Liver (tissue), 9 donors: Measurements from ENCODE around the gene MBP. TPM values are rescaled to one million over a fixed set of nuclear protein-coding genes. Genes with fewer than 3 reads are reported as not detected.

Experiments
- DNase-seq: peaks from one replicate; pipeline ENCODE4 v3.0.0-alpha.2; 2017; ENCODE audit warnings: low spot score
- H3K27ac ChIP-seq, 2 donors: one replicate each; pipeline ENCODE4 v1.7.0; 2013; ENCODE audit warnings: inconsistent platforms in 2 of 2, low read length in 2 of 2, control low read depth in 1 of 2, low read depth in 1 of 2, mild to moderate bottlenecking in 1 of 2
- H3K27me3 ChIP-seq, 4 donors: one replicate each; pipeline versions ENCODE4 v1.6.1 to v1.7.0; 2013; ENCODE audit warnings: low read length in 3 of 4, inconsistent platforms in 1 of 4, mild to moderate bottlenecking in 1 of 4, moderate library complexity in 1 of 4; ENCODE audit not compliant: control insufficient read depth in 4 of 4, insufficient read depth in 4 of 4
- H3K36me3 ChIP-seq, 4 donors: one replicate each; pipeline versions ENCODE4 v1.6.1 to v1.7.0; 2013; ENCODE audit warnings: low read length in 3 of 4, mild to moderate bottlenecking in 3 of 4, low read depth in 1 of 4, moderate library complexity in 1 of 4; ENCODE audit not compliant: control insufficient read depth in 4 of 4, insufficient read depth in 3 of 4
- H3K4me1 ChIP-seq, 4 donors: one replicate each; pipeline versions ENCODE4 v1.6.1 to v1.7.0; 2013; ENCODE audit warnings: low read length in 3 of 4, mild to moderate bottlenecking in 3 of 4, moderate library complexity in 1 of 4; ENCODE audit not compliant: control insufficient read depth in 4 of 4, insufficient read depth in 4 of 4
- H3K4me3 ChIP-seq, 3 donors: one replicate each; pipeline versions ENCODE4 v1.6.1 to v1.7.0; 2013; ENCODE audit warnings: low read length in 3 of 3, control low read depth in 1 of 3, low read depth in 1 of 3, mild to moderate bottlenecking in 1 of 3
- H3K9ac ChIP-seq, 2 donors: one replicate each; pipeline ENCODE4 v1.7.0; 2013; ENCODE audit warnings: low read length in 2 of 2, mild to moderate bottlenecking in 2 of 2, moderate library complexity in 2 of 2, control low read depth in 1 of 2, low read depth in 1 of 2
- H3K9me3 ChIP-seq, 4 donors: one replicate each; pipeline versions ENCODE4 v1.6.1 to v1.7.0; 2013; ENCODE audit warnings: low read length in 3 of 4; ENCODE audit not compliant: control insufficient read depth in 4 of 4
- EGR1 ChIP-seq, 2 donors: IDR thresholded peaks; 2 replicates each; pipeline ENCODE4 v1.6.1; 2016 to 2018; ENCODE audit warnings: antibody characterized with exemption in 2 of 2, low read depth in 2 of 2
- FOXA1 ChIP-seq: IDR thresholded peaks from 2 replicates; pipeline ENCODE4 v1.6.1; 2016; ENCODE audit warnings: antibody characterized with exemption
- FOXA2 ChIP-seq: IDR thresholded peaks from 2 replicates; pipeline ENCODE4 v1.6.1; 2016; ENCODE audit warnings: antibody characterized with exemption
- GABPA ChIP-seq, 2 donors: IDR thresholded peaks in 1 of 2; conservative IDR thresholded peaks in 1 of 2; 2 replicates each; pipeline ENCODE4 v1.6.1; 2016; ENCODE audit warnings: antibody characterized with exemption in 2 of 2, mild to moderate bottlenecking in 1 of 2, moderate library complexity in 1 of 2
- HNF4A ChIP-seq, 2 donors: conservative IDR thresholded peaks; 2 replicates each; pipeline ENCODE4 v1.6.1; 2016; ENCODE audit warnings: antibody characterized with exemption in 2 of 2, mild to moderate bottlenecking in 2 of 2
- HNF4G ChIP-seq: IDR thresholded peaks from 2 replicates; pipeline ENCODE4 v1.6.1; 2016; ENCODE audit warnings: antibody characterized with exemption
- JUND ChIP-seq, 2 donors: IDR thresholded peaks; 2 replicates each; pipeline ENCODE4 v1.6.1; 2016; ENCODE audit warnings: antibody characterized with exemption in 2 of 2
- NR2F2 ChIP-seq: IDR thresholded peaks from 2 replicates; pipeline ENCODE4 v1.6.1; 2016; ENCODE audit warnings: antibody characterized with exemption
- RAD21 ChIP-seq, 2 donors: IDR thresholded peaks; 2 replicates each; pipeline ENCODE4 v1.6.1; 2016; ENCODE audit warnings: antibody characterized with exemption in 2 of 2, mild to moderate bottlenecking in 2 of 2
- RXRA ChIP-seq, 2 donors: IDR thresholded peaks; 2 replicates each; pipeline ENCODE4 v1.6.1; 2017 to 2018; ENCODE audit warnings: antibody characterized with exemption in 2 of 2, mild to moderate bottlenecking in 1 of 2
- SP1 ChIP-seq: IDR thresholded peaks from 2 replicates; pipeline ENCODE4 v1.6.1; 2018; ENCODE audit warnings: antibody characterized with exemption, mild to moderate bottlenecking
- TAF1 ChIP-seq: conservative IDR thresholded peaks from 2 replicates; pipeline ENCODE4 v1.6.1; 2016; ENCODE audit warnings: antibody characterized with exemption, mild to moderate bottlenecking
- YY1 ChIP-seq: IDR thresholded peaks from 2 replicates; pipeline ENCODE4 v1.6.1; 2016; ENCODE audit warnings: antibody characterized with exemption, mild to moderate bottlenecking
- WGBS: extraction: QIAGEN DNeasy Blood & Tissue Kit; methylation state at CpG from one replicate; pipeline ENCODE4 v1.1.7; 2013; 5-methylcytosine and 5-hydroxymethylcytosine counted together
- polyA plus RNA-seq, 2 donors: library from polyadenylated mRNA; stranded (reverse) in 1 of 2; unstranded in 1 of 2; fragments of 200-250 nt in 1 of 2; fragments of >200 nt in 1 of 2; fragmentation: Nextera tagmentation in 1 of 2; extraction: Ambion mirVana in 1 of 2; gene quantifications; one replicate each; pipeline versions ENCODE4 v1.2.1 to v1.2.3, GENCODE V29; 2013 to 2015
- total RNA-seq, 2 donors: library from RNA; depleted of rRNA; stranded (reverse); fragments of >200 nt; gene quantifications; one replicate each; pipeline ENCODE4 v1.2.3, GENCODE V29; 2014
- TF ChIP-seq, protein P1 (sequence below): IDR thresholded peaks from 2 replicates; pipeline ENCODE4 v1.6.1; 2016; ENCODE audit warnings: antibody characterized with exemption
- TF ChIP-seq, protein P2 (sequence below): IDR thresholded peaks from 2 replicates; pipeline ENCODE4 v1.6.1; 2016; ENCODE audit warnings: antibody characterized with exemption, mild to moderate bottlenecking
- TF ChIP-seq, protein P3 (sequence below): IDR thresholded peaks from 2 replicates; pipeline ENCODE4 v1.6.1; 2016; ENCODE audit warnings: antibody characterized with exemption
- donor health status: healthy.
- donor health status: healthy.
- donor health status: healthy.
- donor health status: healthy.
- donor health status: healthy.

Gene MBP
- total and polyA plus RNA-seq, 4 donors, result 9.7 to 23.3 (median 17.7) TPM

DNA sequence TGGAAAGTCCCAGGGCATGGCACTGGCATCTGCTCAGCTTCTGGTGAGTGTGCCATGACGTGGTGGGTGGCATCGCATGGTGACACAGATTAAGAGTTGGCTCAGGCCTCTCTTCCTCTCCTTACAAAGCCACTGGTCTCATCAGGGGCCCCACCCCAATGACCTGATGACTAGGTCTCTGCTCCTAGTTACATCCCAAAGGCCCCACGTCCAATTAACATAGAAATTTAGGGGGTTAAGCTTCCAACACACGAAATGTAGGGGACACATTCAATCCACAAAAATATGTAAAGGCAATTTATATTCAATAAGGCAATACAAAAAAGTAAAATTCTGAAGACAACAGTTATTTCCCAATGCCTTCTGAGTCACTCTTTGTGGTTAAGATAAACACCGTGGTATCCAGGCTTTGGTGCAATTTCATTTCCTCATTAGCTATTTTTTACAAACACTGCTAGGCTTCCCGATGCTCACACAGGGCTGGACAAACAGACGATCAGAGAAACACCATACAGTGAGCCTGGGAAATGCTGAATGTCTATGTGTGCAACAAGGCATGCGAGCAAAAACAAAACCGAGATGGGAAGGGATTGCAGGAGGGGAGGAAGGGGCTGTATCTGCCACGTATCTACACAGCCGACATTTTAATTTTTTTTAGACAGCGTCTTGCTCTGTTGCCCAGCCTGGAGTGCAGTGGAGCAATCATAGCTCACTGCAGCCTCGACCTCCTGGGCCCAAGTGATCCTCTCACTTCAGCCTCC, 67.2 kb downstream of the MBP start:
- WGBS, result 77% methylated on average over 13 of the region's 13 CpGs
- H3K4me3 ChIP-seq, result no peak overlapping the region
- H3K36me3 ChIP-seq, result peaks cover 3 to 23% (median 11%) of the 10 kb centered on the region in 4 donors
- H3K27me3 ChIP-seq, result no peaks in the 10 kb centered on the region
- no peak overlapping the region for H3K9ac ChIP-seq
- H3K9me3 ChIP-seq, result no peaks in the 10 kb centered on the region
- DNase-seq, result no peak
- TF ChIP-seq RXRA (IDR thresholded peaks at IDR 0.05) (no peak), JUND (IDR thresholded peaks at IDR 0.05) (peak; percentile 63 to 76), SP1 (peak; percentile 13)
- peaks cover 0 to 8% (median 3%) of the 10 kb centered on the region in 4 donors for H3K4me1 ChIP-seq
- H3K27ac ChIP-seq, result peak overlapping the region; percentile 39 to 72

DNA sequence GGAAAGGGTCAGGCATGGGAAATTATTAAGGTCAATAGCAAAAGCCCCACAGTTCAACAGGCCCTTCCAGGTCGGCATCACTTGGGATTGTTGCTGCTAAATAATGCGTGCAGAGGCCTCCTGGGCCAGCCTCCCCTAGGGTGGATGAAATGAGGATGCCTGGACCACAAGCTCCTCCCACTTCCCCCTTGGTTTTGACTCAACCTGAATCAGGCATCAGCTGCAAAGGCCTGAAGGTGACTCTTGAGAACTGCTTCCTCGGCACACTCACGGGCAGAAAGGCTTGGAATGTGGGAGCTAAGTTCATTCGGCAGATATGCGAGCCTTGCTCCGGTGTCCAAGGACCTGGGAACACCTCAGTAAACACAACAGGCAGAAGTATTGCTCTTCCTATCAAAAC, 69.3 kb downstream of the MBP start:
- TF ChIP-seq RXRA (IDR thresholded peaks at IDR 0.05) (no peak), HNF4A (conservative IDR thresholded peaks at IDR 0.05) (no peak)
- H3K36me3 ChIP-seq, result peaks cover 3 to 23% (median 11%) of the 10 kb centered on the region in 4 donors
- peak overlapping the region; percentile 48 to 55 for H3K27ac ChIP-seq

DNA sequence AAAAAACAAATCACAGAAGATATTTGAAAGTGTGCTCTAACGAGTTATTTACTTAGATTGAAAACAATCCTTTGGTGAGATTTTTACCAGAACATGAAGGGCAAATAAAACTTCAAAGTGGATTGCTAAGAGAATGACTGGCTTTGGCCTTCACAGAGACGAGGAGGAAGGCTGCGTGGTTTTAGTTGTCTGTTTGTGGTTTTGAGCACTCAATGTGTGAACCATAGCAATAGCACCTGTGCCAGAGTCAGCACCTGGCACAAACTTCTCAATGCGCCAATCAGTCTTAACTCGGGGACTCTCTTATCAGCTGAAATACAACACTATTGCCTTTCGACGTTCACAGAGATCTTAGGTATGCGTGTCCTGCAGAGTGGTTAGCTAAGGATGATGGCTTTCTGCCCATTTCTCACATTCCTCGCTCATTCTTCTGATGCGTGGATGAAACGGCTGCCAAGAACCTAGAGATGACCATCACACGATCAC, 70.0 kb downstream of the MBP start:
- Histone ChIP-seq H3K27me3 (no peaks in the 10 kb centered on the region), H3K9ac (no peak overlapping the region), H3K36me3 (peaks cover 3 to 23% (median 11%) of the 10 kb centered on the region in 4 donors), H3K9me3 (no peaks in the 10 kb centered on the region), H3K27ac (peak overlapping the region; percentile 33 to 48), H3K4me1 (peaks cover 0 to 5% (median 0%) of the 10 kb centered on the region in 4 donors), H3K4me3 (no peak overlapping the region)
- no peak for DNase-seq
- TF ChIP-seq, protein P1, sequence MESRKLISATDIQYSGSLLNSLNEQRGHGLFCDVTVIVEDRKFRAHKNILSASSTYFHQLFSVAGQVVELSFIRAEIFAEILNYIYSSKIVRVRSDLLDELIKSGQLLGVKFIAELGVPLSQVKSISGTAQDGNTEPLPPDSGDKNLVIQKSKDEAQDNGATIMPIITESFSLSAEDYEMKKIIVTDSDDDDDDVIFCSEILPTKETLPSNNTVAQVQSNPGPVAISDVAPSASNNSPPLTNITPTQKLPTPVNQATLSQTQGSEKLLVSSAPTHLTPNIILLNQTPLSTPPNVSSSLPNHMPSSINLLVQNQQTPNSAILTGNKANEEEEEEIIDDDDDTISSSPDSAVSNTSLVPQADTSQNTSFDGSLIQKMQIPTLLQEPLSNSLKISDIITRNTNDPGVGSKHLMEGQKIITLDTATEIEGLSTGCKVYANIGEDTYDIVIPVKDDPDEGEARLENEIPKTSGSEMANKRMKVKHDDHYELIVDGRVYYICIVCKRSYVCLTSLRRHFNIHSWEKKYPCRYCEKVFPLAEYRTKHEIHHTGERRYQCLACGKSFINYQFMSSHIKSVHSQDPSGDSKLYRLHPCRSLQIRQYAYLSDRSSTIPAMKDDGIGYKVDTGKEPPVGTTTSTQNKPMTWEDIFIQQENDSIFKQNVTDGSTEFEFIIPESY, result no peak
- TF ChIP-seq RXRA (IDR thresholded peaks at IDR 0.05), result no peak
- TF ChIP-seq GABPA (IDR thresholded peaks at IDR 0.05 in 1 of 2, conservative IDR thresholded peaks at IDR 0.05 in 1 of 2), result no peak
- TF ChIP-seq HNF4G, result no peak
- no peak for TF ChIP-seq SP1
- no peak for TF ChIP-seq YY1
- no peak for TF ChIP-seq TAF1
- no peak for TF ChIP-seq RAD21 (IDR thresholded peaks at IDR 0.05)
- TF ChIP-seq NR2F2, result no peak
- TF ChIP-seq, protein P2, sequence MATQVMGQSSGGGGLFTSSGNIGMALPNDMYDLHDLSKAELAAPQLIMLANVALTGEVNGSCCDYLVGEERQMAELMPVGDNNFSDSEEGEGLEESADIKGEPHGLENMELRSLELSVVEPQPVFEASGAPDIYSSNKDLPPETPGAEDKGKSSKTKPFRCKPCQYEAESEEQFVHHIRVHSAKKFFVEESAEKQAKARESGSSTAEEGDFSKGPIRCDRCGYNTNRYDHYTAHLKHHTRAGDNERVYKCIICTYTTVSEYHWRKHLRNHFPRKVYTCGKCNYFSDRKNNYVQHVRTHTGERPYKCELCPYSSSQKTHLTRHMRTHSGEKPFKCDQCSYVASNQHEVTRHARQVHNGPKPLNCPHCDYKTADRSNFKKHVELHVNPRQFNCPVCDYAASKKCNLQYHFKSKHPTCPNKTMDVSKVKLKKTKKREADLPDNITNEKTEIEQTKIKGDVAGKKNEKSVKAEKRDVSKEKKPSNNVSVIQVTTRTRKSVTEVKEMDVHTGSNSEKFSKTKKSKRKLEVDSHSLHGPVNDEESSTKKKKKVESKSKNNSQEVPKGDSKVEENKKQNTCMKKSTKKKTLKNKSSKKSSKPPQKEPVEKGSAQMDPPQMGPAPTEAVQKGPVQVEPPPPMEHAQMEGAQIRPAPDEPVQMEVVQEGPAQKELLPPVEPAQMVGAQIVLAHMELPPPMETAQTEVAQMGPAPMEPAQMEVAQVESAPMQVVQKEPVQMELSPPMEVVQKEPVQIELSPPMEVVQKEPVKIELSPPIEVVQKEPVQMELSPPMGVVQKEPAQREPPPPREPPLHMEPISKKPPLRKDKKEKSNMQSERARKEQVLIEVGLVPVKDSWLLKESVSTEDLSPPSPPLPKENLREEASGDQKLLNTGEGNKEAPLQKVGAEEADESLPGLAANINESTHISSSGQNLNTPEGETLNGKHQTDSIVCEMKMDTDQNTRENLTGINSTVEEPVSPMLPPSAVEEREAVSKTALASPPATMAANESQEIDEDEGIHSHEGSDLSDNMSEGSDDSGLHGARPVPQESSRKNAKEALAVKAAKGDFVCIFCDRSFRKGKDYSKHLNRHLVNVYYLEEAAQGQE, result no peak
- no peak for TF ChIP-seq EGR1 (IDR thresholded peaks at IDR 0.05; ENCODE audit: low read depth in 2 of 2)
- TF ChIP-seq FOXA1, result no peak
- TF ChIP-seq, protein P3, sequence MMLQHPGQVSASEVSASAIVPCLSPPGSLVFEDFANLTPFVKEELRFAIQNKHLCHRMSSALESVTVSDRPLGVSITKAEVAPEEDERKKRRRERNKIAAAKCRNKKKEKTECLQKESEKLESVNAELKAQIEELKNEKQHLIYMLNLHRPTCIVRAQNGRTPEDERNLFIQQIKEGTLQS, result no peak
- TF ChIP-seq HNF4A (conservative IDR thresholded peaks at IDR 0.05), result no peak
- no peak for TF ChIP-seq FOXA2
- TF ChIP-seq JUND (IDR thresholded peaks at IDR 0.05), result no peak
- 82% methylated on average over 12 of the region's 12 CpGs for whole genome bisulfite sequencing

More for the DNA sequence above, 69.3 kb downstream of the MBP start:
- Histone ChIP-seq H3K9ac (no peak overlapping the region), H3K9me3 (no peaks in the 10 kb centered on the region), H3K4me3 (no peak overlapping the region), H3K27me3 (no peaks in the 10 kb centered on the region), H3K4me1 (peaks cover 0 to 5% (median 2%) of the 10 kb centered on the region in 4 donors)
- no peak for DNase-seq
- 81% methylated on average over 7 of the region's 7 CpGs for WGBS
